ENCODE measurements around the gene UBASH3B.

DNA sequence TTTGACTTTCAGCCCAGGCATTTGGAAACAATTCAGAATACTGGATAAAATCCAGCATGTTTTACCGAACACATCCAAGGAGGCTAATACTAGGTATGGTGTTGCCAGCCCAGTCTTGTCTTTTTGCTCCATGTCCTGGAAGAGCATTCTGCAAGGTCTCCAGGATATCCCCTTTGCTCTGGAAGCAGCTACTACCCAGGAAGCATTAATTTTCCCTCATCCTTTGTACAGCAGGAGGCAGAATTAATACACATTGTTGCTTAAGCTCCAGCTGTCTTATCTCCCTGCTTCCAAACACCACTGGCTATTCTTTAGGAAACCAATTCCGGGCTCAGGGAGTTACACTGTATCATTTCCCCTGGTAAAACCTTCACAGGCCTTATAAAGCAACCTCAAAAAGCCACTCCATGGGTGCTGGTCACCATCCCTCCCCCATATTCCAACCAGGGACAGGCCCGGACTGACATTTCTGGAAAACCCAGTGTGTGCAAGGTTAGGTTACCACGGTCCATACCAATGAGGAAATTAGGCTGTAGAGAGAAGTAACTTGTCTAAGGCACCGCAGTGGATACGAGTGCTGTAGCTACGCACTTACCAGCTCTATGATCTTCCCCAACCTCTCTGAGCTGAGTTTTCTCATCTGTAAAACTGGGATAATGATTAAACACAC is 1.5 kb upstream of the UBASH3B start:
- TF ChIP-seq POLR2AphosphoS5 (IDR thresholded peaks at IDR 0.05; ENCODE audit: borderline replicate concordance, low read depth, low read length), result no peak
- TF ChIP-seq EZH2 (IDR thresholded peaks at IDR 0.05), result no peak
